HepG2 (cell line): ENCODE measurements around the gene SENP5. TPM values are rescaled to one million over a fixed set of nuclear protein-coding genes. Genes with fewer than 3 reads are reported as not detected.

ENCODE experiments used
- MAZ ChIP-seq, 2 experiments: sonication (generic) in 1 of 2; formaldehyde crosslinking in 1 of 2; IDR thresholded peaks; 2 replicates each; pipeline versions ENCODE4 v1.5.0 to v1.6.1; 2012 to 2020; ENCODE audit warnings: low read depth in 2 of 2, mild to moderate bottlenecking in 2 of 2, borderline replicate concordance in 1 of 2, improper control_type of control experiment in 1 of 2, low read length in 1 of 2, missing genetic modification reagents in 1 of 2, moderate library complexity in 1 of 2
- SNAI1 ChIP-seq: sonication (generic); formaldehyde crosslinking; IDR thresholded peaks from 2 replicates; pipeline ENCODE4 v1.5.0; 2020; ENCODE audit warnings: mild to moderate bottlenecking, missing genetic modification reagents, borderline replicate concordance
- U2AF1 ChIP-seq: fragments of 200-400 bp; formaldehyde crosslinking; optimal IDR thresholded peaks from 2 replicates; pipeline ENCODE3; 2017; ENCODE audit warnings: mild to moderate bottlenecking, low read depth, low read length
- ZNF232 ChIP-seq: sonication (generic); formaldehyde crosslinking; IDR thresholded peaks from 2 replicates; pipeline ENCODE4 v1.4.0; 2020; ENCODE audit warnings: missing genetic modification reagents, borderline replicate concordance
- ZNF260 ChIP-seq: sonication (generic); formaldehyde crosslinking; IDR thresholded peaks from 2 replicates; pipeline ENCODE4 v1.4.0; 2020; ENCODE audit warnings: missing genetic modification reagents, low read depth, mild to moderate bottlenecking, borderline replicate concordance
- ZNF496 ChIP-seq: sonication (generic); formaldehyde crosslinking; IDR thresholded peaks from 2 replicates; pipeline ENCODE4 v1.8.1; 2023; ENCODE audit warnings: mild to moderate bottlenecking, moderate library complexity, missing genetic modification reagents; ENCODE audit not compliant: insufficient replicate concordance
- ZNF607 ChIP-seq: sonication (generic); formaldehyde crosslinking; IDR thresholded peaks from 2 replicates; pipeline ENCODE4 v1.5.1; 2020; ENCODE audit warnings: missing genetic modification reagents, mild to moderate bottlenecking, borderline replicate concordance
- ZNF619 ChIP-seq: sonication (generic); formaldehyde crosslinking; IDR thresholded peaks from 2 replicates; pipeline ENCODE4 v1.4.0; 2020; ENCODE audit warnings: mild to moderate bottlenecking, missing genetic modification reagents
- ZNF841 ChIP-seq: sonication (generic); formaldehyde crosslinking; IDR thresholded peaks from 2 replicates; pipeline ENCODE4 v1.8.1; 2023; ENCODE audit warnings: missing genetic modification reagents, borderline replicate concordance
- polyA plus RNA-seq, 8 experiments: library from polyadenylated mRNA; depleted of rRNA in 3 of 8; stranded (reverse) in 7 of 8; unstranded in 1 of 8; fragments of >200 nt; fragmentation: Illumina TruSeq in 4 of 8; extraction: Trizol in 4 of 8; gene quantifications; 2 replicates each; pipeline versions ENCODE4 v1.2.1 to v1.2.3, GENCODE V29; 2011 to 2016; ENCODE audit warnings: low read depth in 4 of 8, missing spikeins in 1 of 8, mixed read lengths in 1 of 8; ENCODE audit not compliant: insufficient read depth in 1 of 8
- total RNA-seq, 5 experiments: library from RNA; depleted of rRNA; stranded (reverse); fragments of >200 nt; fragmentation: Illumina TruSeq; extraction: Trizol; gene quantifications; 2 replicates each; pipeline ENCODE4 v1.2.3, GENCODE V29; 2016; ENCODE audit warnings: low read depth in 1 of 5
- TF ChIP-seq, protein P1 (sequence below): sonication (generic); formaldehyde crosslinking; IDR thresholded peaks from 2 replicates; pipeline ENCODE4 v1.4.0; 2020; ENCODE audit warnings: missing genetic modification reagents, borderline replicate concordance
- TF ChIP-seq, protein P2 (sequence below): sonication (generic); formaldehyde crosslinking; IDR thresholded peaks from 2 replicates; pipeline ENCODE4 v1.5.1; 2020; ENCODE audit warnings: mild to moderate bottlenecking, missing genetic modification reagents
- TF ChIP-seq, protein P3 (sequence below): sonication (generic); formaldehyde crosslinking; IDR thresholded peaks from 2 replicates; pipeline ENCODE4 v1.4.0; 2020; ENCODE audit warnings: low read depth, missing genetic modification reagents
- TF ChIP-seq, protein P4 (sequence below): sonication (generic); formaldehyde crosslinking; IDR thresholded peaks from 2 replicates; pipeline ENCODE4 v1.4.0; 2020; ENCODE audit warnings: missing genetic modification reagents

Gene SENP5
- total and polyA plus RNA-seq, 2 of the 13 experiments (the other 11 are each of a cell fraction or from before 2014, with no cell fraction given): 17.6 to 30.9 TPM

DNA sequence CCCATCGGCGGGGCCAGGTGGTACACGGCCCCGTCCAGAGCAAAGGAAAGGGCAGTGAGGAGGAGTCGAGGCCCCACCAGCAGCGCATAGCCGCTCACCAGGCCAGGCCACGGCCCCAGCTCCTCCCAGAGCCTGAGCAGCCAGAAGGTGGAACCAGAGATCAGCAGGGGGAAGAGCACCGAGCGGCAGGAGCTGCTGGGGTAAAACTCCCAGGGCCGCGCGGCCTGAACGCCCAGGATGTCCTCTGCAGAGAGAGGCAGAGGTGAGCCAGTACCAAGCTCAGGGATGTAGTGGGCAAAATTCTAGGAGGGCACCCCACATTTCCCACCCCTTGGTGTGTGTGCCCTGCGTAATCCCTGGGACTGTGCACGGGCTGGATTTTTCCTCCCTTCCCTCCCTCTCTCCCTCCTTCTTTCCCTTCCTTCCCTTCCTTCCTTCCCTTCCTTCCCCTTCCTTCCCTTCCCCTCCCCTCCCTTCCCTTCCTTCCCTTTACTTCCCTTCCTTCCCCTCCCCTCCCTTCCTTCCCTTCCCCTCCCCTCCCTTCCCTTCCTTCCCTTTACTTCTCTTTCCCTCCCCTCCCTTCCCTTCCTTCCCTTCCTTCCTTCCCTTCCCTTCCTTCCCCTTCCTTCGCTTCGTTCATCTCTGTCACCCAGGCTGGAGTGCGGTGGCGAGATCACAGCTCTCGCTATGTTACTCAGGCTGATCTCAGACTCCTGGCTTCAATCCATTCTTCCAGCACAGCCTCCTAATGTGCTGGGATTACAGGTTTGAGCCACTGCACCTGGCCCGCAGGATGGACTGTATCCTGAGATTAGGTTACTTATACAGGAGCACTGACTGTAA is 80.9 kb downstream of the SENP5 start (continued):
- TF ChIP-seq, protein P1, sequence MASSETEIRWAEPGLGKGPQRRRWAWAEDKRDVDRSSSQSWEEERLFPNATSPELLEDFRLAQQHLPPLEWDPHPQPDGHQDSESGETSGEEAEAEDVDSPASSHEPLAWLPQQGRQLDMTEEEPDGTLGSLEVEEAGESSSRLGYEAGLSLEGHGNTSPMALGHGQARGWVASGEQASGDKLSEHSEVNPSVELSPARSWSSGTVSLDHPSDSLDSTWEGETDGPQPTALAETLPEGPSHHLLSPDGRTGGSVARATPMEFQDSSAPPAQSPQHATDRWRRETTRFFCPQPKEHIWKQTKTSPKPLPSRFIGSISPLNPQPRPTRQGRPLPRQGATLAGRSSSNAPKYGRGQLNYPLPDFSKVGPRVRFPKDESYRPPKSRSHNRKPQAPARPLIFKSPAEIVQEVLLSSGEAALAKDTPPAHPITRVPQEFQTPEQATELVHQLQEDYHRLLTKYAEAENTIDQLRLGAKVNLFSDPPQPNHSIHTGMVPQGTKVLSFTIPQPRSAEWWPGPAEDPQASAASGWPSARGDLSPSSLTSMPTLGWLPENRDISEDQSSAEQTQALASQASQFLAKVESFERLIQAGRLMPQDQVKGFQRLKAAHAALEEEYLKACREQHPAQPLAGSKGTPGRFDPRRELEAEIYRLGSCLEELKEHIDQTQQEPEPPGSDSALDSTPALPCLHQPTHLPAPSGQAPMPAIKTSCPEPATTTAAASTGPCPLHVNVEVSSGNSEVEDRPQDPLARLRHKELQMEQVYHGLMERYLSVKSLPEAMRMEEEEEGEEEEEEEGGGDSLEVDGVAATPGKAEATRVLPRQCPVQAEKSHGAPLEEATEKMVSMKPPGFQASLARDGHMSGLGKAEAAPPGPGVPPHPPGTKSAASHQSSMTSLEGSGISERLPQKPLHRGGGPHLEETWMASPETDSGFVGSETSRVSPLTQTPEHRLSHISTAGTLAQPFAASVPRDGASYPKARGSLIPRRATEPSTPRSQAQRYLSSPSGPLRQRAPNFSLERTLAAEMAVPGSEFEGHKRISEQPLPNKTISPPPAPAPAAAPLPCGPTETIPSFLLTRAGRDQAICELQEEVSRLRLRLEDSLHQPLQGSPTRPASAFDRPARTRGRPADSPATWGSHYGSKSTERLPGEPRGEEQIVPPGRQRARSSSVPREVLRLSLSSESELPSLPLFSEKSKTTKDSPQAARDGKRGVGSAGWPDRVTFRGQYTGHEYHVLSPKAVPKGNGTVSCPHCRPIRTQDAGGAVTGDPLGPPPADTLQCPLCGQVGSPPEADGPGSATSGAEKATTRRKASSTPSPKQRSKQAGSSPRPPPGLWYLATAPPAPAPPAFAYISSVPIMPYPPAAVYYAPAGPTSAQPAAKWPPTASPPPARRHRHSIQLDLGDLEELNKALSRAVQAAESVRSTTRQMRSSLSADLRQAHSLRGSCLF (CRISPR knock-in tag): no peak
- TF ChIP-seq ZNF841 (CRISPR knock-in tag) (no peak), ZNF232 (CRISPR knock-in tag) (0 out of 2 replicates have a peak, but pooled peaks have one; percentile 43), ZNF619 (0 out of 2 replicates have a peak, but pooled peaks have one; percentile 37), U2AF1 (no peak), MAZ (IDR thresholded peaks at IDR 0.05; ENCODE audit: borderline replicate concordance, low read depth, low read length) (0 out of 2 replicates have a peak, but pooled peaks have one; percentile 47), MAZ (CRISPR knock-in tag; IDR thresholded peaks at IDR 0.05; ENCODE audit: low read depth) (0 out of 2 replicates have a peak, but pooled peaks have one; percentile 26), SNAI1 (CRISPR knock-in tag) (no peak), ZNF607 (CRISPR knock-in tag) (no peak), ZNF260 (CRISPR knock-in tag) (peak; percentile 49; the same call in 1 of the 2 replicates), ZNF496 (no peak)
- TF ChIP-seq, protein P2, sequence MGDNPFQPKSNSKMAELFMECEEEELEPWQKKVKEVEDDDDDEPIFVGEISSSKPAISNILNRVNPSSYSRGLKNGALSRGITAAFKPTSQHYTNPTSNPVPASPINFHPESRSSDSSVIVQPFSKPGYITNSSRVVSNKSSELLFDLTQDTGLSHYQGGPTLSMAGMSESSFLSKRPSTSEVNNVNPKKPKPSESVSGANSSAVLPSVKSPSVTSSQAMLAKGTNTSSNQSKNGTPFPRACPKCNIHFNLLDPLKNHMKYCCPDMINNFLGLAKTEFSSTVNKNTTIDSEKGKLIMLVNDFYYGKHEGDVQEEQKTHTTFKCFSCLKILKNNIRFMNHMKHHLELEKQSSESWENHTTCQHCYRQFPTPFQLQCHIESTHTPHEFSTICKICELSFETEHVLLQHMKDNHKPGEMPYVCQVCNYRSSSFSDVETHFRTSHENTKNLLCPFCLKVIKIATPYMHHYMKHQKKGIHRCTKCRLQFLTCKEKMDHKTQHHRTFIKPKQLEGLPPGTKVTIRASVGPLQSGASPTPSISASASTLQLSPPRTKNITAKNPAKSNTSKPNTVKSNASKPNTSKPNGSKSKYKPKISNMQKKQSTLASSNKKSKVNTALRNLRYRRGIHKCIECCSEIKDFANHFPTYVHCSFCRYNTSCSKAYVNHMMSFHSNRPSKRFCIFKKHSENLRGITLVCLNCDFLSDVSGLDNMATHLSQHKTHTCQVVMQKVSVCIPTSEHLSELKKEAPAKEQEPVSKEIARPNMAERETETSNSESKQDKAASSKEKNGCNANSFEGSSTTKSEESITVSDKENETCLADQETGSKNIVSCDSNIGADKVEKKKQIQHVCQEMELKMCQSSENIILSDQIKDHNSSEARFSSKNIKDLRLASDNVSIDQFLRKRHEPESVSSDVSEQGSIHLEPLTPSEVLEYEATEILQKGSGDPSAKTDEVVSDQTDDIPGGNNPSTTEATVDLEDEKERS (CRISPR knock-in tag): 0 out of 2 replicates have a peak, but pooled peaks have one; percentile 63
- TF ChIP-seq, protein P3, sequence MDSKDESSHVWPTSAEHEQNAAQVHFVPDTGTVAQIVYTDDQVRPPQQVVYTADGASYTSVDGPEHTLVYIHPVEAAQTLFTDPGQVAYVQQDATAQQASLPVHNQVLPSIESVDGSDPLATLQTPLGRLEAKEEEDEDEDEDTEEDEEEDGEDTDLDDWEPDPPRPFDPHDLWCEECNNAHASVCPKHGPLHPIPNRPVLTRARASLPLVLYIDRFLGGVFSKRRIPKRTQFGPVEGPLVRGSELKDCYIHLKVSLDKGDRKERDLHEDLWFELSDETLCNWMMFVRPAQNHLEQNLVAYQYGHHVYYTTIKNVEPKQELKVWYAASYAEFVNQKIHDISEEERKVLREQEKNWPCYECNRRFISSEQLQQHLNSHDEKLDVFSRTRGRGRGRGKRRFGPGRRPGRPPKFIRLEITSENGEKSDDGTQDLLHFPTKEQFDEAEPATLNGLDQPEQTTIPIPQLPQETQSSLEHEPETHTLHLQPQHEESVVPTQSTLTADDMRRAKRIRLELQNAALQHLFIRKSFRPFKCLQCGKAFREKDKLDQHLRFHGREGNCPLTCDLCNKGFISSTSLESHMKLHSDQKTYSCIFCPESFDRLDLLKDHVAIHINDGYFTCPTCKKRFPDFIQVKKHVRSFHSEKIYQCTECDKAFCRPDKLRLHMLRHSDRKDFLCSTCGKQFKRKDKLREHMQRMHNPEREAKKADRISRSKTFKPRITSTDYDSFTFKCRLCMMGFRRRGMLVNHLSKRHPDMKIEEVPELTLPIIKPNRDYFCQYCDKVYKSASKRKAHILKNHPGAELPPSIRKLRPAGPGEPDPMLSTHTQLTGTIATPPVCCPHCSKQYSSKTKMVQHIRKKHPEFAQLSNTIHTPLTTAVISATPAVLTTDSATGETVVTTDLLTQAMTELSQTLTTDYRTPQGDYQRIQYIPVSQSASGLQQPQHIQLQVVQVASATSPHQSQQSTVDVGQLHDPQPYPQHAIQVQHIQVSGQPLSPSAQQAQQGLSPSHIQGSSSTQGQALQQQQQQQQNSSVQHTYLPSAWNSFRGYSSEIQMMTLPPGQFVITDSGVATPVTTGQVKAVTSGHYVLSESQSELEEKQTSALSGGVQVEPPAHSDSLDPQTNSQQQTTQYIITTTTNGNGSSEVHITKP (CRISPR knock-in tag): no peak
- TF ChIP-seq, protein P4, sequence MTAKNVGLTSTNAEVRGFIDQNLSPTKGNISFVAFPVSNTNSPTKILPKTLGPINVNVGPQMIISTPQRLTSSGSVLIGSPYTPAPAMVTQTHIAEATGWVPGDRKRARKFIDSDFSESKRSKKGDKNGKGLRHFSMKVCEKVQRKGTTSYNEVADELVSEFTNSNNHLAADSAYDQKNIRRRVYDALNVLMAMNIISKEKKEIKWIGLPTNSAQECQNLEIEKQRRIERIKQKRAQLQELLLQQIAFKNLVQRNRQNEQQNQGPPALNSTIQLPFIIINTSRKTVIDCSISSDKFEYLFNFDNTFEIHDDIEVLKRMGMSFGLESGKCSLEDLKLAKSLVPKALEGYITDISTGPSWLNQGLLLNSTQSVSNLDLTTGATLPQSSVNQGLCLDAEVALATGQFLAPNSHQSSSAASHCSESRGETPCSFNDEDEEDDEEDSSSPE (CRISPR knock-in tag): no peak
